BLaER1 treated with 17β-estradiol and CSF1 and Interleukin-3, amounts not matched to agents 10 nM and 100 nM (cell line): ENCODE results near the gene PTPRT.

ENCODE experiments used
- H3K27ac ChIP-seq, 11 experiments: shearing (Covaris generic); formaldehyde crosslinking; 2 replicates each; pipeline ENCODE4 v1.8.1; 2022
- H3K27me3 ChIP-seq, 11 experiments: shearing (Covaris generic); formaldehyde crosslinking; 2 replicates each; pipeline ENCODE4 v1.8.1; 2022
- H3K36me3 ChIP-seq, 11 experiments: shearing (Covaris generic); formaldehyde crosslinking; 2 replicates each; pipeline ENCODE4 v1.8.1; 2022
- H3K4me1 ChIP-seq, 10 experiments: shearing (Covaris generic); formaldehyde crosslinking; 2 replicates each; pipeline ENCODE4 v1.8.1; 2022
- H3K4me2 ChIP-seq, 11 experiments: shearing (Covaris generic); formaldehyde crosslinking; 2 replicates each; pipeline ENCODE4 v1.8.1; 2022
- H3K4me3 ChIP-seq, 10 experiments: shearing (Covaris generic); formaldehyde crosslinking; 2 replicates each; pipeline ENCODE4 v1.8.1; 2022
- H3K9ac ChIP-seq, 11 experiments: shearing (Covaris generic); formaldehyde crosslinking; 2 replicates each; pipeline ENCODE4 v1.8.1; 2022
- H3K9me3 ChIP-seq, 11 experiments: shearing (Covaris generic); formaldehyde crosslinking; replicated peaks in 1 of 11; 2 replicates each; pipeline ENCODE4 v1.8.1; 2022
- H4K20me1 ChIP-seq, 11 experiments: shearing (Covaris generic); formaldehyde crosslinking; 2 replicates each; pipeline ENCODE4 v1.8.1; 2022
- Cebpa-rat ChIP-seq, 11 experiments: shearing (Covaris generic); IDR thresholded peaks; 2 replicates each; pipeline ENCODE4 v1.8.1; 2022

PTPRT gene

DNA sequence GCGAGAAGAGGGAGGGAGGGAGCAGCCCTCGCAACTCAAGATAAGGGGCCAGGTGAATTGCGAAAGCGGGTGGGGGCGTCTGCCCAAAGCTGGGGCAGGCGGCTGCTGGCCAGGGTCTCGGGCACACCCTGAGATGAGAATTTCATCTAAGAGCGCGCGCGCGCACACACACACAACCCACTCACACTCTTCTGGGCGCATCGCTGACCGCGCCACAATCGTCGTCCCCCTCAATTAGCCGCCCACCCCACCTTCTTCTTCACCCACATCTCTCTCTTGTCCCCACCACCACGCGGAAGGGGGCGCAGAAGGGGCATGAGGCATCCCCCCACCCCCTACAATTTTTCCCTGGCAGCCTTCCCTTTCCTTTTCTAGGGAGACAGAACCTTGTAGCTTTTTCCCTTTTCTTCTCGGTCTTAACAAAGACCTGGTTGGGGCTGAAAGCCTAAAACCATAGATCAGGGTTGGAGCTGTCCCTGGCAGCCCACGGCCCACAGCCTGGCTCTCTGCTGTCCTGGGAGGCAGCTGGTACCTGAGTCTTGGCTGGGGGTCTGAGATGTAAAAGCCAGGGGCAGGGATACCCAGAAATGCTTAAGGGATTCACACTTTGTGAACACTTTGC is 737 bp upstream of the PTPRT start:
- H3K9ac ChIP-seq: no peak overlapping the region
- no peak for TF ChIP-seq Cebpa-rat (IDR thresholded peaks at IDR 0.05)
- H3K9me3 ChIP-seq: no peaks in the 10 kb centered on the region
- H3K4me3 ChIP-seq: no peak overlapping the region
- H3K36me3 ChIP-seq: no peaks in the 10 kb centered on the region
- H3K27ac ChIP-seq: no peak overlapping the region
- peaks cover 0 to 7% (median 4%) of the 10 kb centered on the region in 10 experiments; a peak in 6 of 20 replicates for H3K4me1 ChIP-seq
- no peak overlapping the region for H3K4me2 ChIP-seq
- H4K20me1 ChIP-seq: peaks cover 0 to 24% (median 10%) of the 10 kb centered on the region in 11 experiments; a peak in 9 of 22 replicates
- H3K27me3 ChIP-seq: peaks cover 41 to 49% (median 46%) of the 10 kb centered on the region in 11 experiments

DNA sequence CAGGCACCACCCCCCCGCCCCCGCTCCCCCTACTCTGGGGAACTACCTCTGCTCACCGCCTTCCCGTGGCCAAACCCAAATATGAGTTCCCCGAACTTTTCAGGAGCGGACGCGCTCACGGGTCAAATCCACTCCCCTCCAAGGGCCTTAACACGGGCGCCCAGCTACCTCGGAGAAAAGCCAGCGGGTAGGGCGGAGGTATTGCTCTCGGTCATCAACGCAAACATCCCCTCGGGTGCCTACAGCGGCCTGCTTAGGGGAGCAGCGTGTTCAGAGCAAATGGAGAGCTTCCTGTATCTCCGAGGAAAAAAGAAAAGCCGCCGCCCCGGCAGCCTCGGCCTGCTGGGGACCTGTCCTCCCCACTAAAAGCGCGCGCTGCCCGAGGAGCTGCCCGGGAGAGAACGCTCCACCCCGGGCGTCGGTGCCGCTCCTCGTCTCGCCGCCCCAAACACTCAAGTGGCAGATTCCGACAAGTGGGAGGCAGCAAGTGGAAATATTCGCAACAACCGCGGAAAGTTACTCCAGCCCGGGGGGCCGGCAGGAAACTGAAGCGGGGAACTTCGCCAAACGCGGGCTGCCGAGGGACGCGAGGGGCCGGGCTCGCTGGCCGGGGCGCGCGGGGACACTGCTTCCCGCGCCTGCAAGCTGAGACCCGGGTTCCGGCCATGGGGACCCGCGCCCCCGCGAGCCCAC is 699 bp downstream of the PTPRT start:
- no peak for TF ChIP-seq Cebpa-rat (IDR thresholded peaks at IDR 0.05)
- no peaks in the 10 kb centered on the region for H3K36me3 ChIP-seq
- peaks cover 0 to 24% (median 10%) of the 10 kb centered on the region in 11 experiments; a peak in 9 of 22 replicates for H4K20me1 ChIP-seq
- H3K4me2 ChIP-seq: peak overlapping the region in 2 of 11 experiments; percentile 8 to 82; a peak in 2 of 22 replicates
- H3K9ac ChIP-seq: no peak overlapping the region
- H3K4me1 ChIP-seq: peaks cover 0 to 7% (median 4%) of the 10 kb centered on the region in 10 experiments; a peak in 6 of 20 replicates
- H3K27me3 ChIP-seq: peaks cover 41 to 49% (median 46%) of the 10 kb centered on the region in 11 experiments
- no peak overlapping the region for H3K27ac ChIP-seq
- H3K4me3 ChIP-seq: no peak overlapping the region; a peak in 1 of 20 replicates
- no peaks in the 10 kb centered on the region for H3K9me3 ChIP-seq

DNA sequence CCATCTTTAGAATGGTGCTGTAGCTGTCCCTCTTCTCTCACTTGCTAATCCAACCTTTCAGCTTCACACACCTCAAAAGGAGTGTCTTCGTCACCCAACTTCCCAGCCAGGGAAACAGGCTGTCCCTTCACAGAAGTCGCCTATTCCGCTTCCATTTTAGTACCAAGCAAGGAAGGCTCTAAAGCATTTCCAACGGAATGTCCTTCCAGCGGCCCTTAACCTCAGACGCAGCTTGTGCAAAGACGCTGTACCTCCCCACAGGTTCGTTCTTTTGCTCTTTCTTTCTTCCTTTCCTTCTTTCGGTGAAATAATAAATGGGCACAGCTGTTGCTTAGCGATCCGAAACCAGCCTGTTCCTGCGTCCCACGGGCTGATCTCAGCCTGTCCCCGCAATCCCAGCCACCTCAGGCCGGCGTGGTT is 1.5 kb downstream of the PTPRT start:
- no peak overlapping the region for H3K9ac ChIP-seq
- H3K9me3 ChIP-seq: no peaks in the 10 kb centered on the region
- H3K4me1 ChIP-seq: peaks cover 0 to 7% (median 4%) of the 10 kb centered on the region in 10 experiments; a peak in 6 of 20 replicates
- H3K4me2 ChIP-seq: peak overlapping the region in 10 of 11 experiments; percentile 9 to 93 (median 48); a peak in 17 of 22 replicates
- H3K27ac ChIP-seq: no peak overlapping the region
- no peaks in the 10 kb centered on the region for H3K36me3 ChIP-seq
- peaks cover 41 to 49% (median 46%) of the 10 kb centered on the region in 11 experiments for H3K27me3 ChIP-seq
- H3K4me3 ChIP-seq: peak overlapping the region in 3 of 10 experiments; percentile 31 to 39 (median 38); a peak in 5 of 20 replicates
- peaks cover 0 to 24% (median 10%) of the 10 kb centered on the region in 11 experiments; a peak in 9 of 22 replicates for H4K20me1 ChIP-seq
- no peak for TF ChIP-seq Cebpa-rat (IDR thresholded peaks at IDR 0.05)

DNA sequence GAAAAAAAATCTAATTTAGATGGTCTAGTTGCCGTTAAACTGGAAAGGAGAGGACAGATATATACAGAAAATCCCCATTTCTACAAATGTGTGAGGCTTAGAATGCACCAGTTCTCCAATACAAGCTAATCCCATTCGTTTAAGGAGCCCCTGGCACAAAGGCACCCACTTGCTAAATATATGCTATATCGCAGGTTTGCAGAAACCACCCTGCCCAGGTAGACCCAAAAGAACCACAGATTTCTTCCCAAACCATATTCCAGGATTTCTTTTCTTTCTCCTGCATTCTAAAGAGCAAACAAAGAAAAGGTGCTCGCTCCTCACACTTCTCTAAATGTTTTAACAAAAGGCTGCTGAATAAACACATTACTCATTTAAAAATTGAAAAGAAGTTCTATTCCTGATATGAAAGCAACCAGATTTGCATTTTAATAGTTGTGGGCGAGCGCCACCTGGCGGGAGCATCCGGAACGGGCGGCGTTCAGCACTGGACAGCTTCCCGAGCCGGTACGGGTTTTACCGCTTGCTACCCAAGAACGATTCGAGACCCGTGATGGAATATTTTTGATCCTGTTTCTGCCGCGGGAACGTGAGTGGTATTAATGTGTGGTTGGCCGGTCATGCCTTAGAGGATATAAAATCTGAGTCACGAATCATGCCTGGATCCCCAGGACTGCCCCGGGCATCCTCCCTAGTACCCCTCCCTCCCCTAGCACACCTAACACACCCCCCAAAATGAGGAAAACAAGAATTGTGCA is 2.1 kb downstream of the PTPRT start:
- H3K4me1 ChIP-seq: peaks cover 0 to 7% (median 4%) of the 10 kb centered on the region in 10 experiments; a peak in 6 of 20 replicates
- H3K27me3 ChIP-seq: peaks cover 41 to 49% (median 46%) of the 10 kb centered on the region in 11 experiments
- no peaks in the 10 kb centered on the region for H3K9me3 ChIP-seq
- peak overlapping the region in 2 of 10 experiments; percentile 31 to 39; a peak in 2 of 20 replicates for H3K4me3 ChIP-seq
- no peaks in the 10 kb centered on the region for H3K36me3 ChIP-seq
- H3K9ac ChIP-seq: no peak overlapping the region
- no peak overlapping the region for H3K27ac ChIP-seq
- peak overlapping the region in 10 of 11 experiments; percentile 9 to 93 (median 48); a peak in 16 of 22 replicates for H3K4me2 ChIP-seq
- H4K20me1 ChIP-seq: peaks cover 0 to 24% (median 10%) of the 10 kb centered on the region in 11 experiments; a peak in 9 of 22 replicates
- no peak for TF ChIP-seq Cebpa-rat (IDR thresholded peaks at IDR 0.05)

DNA sequence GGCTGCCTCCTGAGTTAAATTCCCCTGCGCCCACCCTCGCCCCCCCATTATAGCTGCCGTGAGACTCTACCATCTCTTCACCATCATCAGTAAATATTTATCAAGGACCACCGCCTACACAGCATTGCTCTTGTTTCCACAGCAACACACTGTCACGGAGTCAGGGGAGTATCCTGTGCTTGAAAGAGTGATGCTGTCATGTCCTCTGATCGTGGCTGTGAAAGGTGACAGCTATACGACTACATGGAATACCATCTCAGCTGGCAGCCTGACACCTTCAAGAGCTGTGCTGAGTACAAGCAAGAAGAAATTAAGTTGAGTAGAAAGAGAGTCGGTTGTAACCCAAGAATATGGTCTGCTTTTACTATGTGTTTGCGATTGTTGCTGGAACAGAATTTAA is 3.4 kb downstream of the PTPRT start:
- Histone ChIP-seq H3K4me1 (peaks cover 0 to 7% (median 4%) of the 10 kb centered on the region in 10 experiments; a peak in 6 of 20 replicates), H3K27me3 (peaks cover 34 to 38% (median 36%) of the 10 kb centered on the region in 11 experiments), H3K4me2 (no peak overlapping the region), H3K9ac (no peak overlapping the region), H3K9me3 (no peaks in the 10 kb centered on the region), H3K27ac (no peak overlapping the region), H4K20me1 (peaks cover 0 to 24% (median 9%) of the 10 kb centered on the region in 11 experiments; a peak in 8 of 22 replicates), H3K4me3 (no peak overlapping the region), H3K36me3 (no peaks in the 10 kb centered on the region)
- no peak for TF ChIP-seq Cebpa-rat (IDR thresholded peaks at IDR 0.05)

DNA sequence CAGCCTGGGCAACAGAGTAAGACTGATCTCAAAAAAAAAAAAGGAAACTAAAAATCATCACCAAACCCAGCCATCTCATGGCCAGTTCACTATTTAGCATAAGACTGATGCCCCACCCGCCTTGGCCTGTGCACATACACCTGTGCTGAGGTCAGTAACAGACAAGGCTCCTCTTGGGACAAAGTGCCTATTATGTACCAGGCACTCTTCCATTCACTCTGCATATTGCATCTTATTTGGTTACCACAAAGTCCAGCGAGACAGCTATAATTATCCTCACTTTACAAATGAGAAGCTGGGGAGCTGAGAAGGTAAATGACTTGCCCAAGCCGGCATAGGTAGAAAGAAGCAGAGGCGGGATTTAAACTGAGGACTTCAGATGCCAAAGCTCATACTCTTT is 3.8 kb downstream of the PTPRT start:
- no peak overlapping the region for H3K4me2 ChIP-seq
- TF ChIP-seq Cebpa-rat (IDR thresholded peaks at IDR 0.05): no peak
- H3K36me3 ChIP-seq: no peaks in the 10 kb centered on the region
- no peak overlapping the region for H3K27ac ChIP-seq
- no peak overlapping the region for H3K4me3 ChIP-seq
- H3K9ac ChIP-seq: no peak overlapping the region
- peaks cover 0 to 24% (median 5%) of the 10 kb centered on the region in 11 experiments; a peak in 8 of 22 replicates for H4K20me1 ChIP-seq
- no peaks in the 10 kb centered on the region for H3K9me3 ChIP-seq
- H3K27me3 ChIP-seq: peaks cover 30 to 34% (median 32%) of the 10 kb centered on the region in 11 experiments
- H3K4me1 ChIP-seq: peaks cover 0 to 7% (median 4%) of the 10 kb centered on the region in 10 experiments; a peak in 6 of 20 replicates

DNA sequence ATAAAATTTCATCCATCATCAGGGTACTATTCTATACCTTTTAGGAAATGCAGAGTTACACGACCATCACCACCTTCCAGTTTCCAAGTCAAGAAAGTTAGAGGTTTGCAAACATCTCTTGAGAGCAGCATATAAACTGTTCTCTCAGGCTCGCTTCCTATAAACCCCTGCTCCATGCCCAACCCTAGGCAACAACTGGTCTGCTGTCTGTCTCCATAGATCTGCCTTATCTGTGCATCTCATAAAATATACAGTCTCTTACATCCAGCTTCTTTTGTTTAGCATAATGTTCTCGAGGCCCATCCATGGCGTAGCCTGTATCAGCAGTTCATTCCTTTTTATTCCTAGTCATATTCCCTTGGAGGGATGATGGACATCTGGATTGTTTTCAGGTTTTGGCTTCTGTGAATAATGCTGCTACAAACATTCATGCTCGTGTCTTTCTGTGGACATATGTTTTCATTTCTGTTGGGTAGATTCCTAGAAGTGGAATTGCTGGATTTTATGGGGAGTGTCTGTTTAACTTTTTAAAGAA is 6.1 kb downstream of the PTPRT start:
- peaks cover 9 to 11% (median 9%) of the 10 kb centered on the region in 11 experiments for H3K27me3 ChIP-seq
- no peak overlapping the region for H3K27ac ChIP-seq
- peaks cover 0 to 6% (median 0%) of the 10 kb centered on the region in 11 experiments; a peak in 3 of 22 replicates for H4K20me1 ChIP-seq
- no peak for TF ChIP-seq Cebpa-rat (IDR thresholded peaks at IDR 0.05)
- peaks cover 0 to 7% (median 4%) of the 10 kb centered on the region in 10 experiments; a peak in 6 of 20 replicates for H3K4me1 ChIP-seq
- no peaks in the 10 kb centered on the region for H3K9me3 ChIP-seq
- H3K4me2 ChIP-seq: no peak overlapping the region
- no peak overlapping the region for H3K4me3 ChIP-seq
- no peak overlapping the region for H3K9ac ChIP-seq
- no peaks in the 10 kb centered on the region for H3K36me3 ChIP-seq

DNA sequence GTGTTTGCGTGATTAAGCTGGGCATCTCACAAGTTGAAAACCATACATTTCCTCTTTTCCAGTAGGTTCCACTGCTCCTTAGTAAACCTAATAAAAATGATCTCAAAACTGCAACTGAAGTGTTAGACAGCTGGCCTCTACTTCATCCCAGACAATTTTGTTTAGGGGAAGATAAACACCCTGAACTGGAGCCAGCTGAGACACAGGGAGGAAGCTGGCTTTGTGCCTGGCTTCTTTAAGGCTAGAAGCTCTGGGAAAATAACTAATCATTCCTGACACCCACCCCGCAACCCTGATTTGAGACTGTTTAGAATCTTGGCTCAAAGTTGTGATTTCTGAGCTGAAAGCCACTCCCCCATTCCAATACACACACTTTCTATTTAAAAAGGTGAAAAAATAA is 11.6 kb downstream of the PTPRT start:
- H3K4me1 ChIP-seq: no peaks in the 10 kb centered on the region
- H3K27me3 ChIP-seq: no peaks in the 10 kb centered on the region
- no peak overlapping the region for H3K4me2 ChIP-seq
- no peak for TF ChIP-seq Cebpa-rat (IDR thresholded peaks at IDR 0.05)
- H3K4me3 ChIP-seq: no peak overlapping the region
- no peak overlapping the region for H3K27ac ChIP-seq
- H3K9me3 ChIP-seq: peaks cover 9 to 16% (median 11%) of the 10 kb centered on the region in 11 experiments; a peak in 19 of 22 replicates
- no peaks in the 10 kb centered on the region for H4K20me1 ChIP-seq
- H3K36me3 ChIP-seq: no peaks in the 10 kb centered on the region
- H3K9ac ChIP-seq: no peak overlapping the region
